Peyer's patch (tissue), 4 donors: ENCODE measurements around the gene CAB39L.

ENCODE experiments used
- POLR2A ChIP-seq, 2 donors: fragments of 450-650 bp; IDR thresholded peaks; one replicate each; pipeline ENCODE4 v1.5.1; 2017; ENCODE audit warnings: antibody characterized with exemption in 2 of 2, mild to moderate bottlenecking in 2 of 2, moderate library complexity in 2 of 2
- TF ChIP-seq, protein P1 (sequence below), 6 experiments: fragments of 450-650 bp in 4 of 6; fragments of 200-600 bp in 2 of 6; sonication (generic) in 1 of 6; IDR thresholded peaks; one replicate each; pipeline ENCODE4 v1.5.1; 2017 to 2019; ENCODE audit warnings: antibody characterized with exemption in 6 of 6, mild to moderate bottlenecking in 3 of 6, moderate library complexity in 1 of 6

GRCh38 chr13:49457221-49457620 is 13.4 kb upstream of the CAB39L start:
- no peak for TF ChIP-seq POLR2A (IDR thresholded peaks at IDR 0.05)
- TF ChIP-seq, protein P1, sequence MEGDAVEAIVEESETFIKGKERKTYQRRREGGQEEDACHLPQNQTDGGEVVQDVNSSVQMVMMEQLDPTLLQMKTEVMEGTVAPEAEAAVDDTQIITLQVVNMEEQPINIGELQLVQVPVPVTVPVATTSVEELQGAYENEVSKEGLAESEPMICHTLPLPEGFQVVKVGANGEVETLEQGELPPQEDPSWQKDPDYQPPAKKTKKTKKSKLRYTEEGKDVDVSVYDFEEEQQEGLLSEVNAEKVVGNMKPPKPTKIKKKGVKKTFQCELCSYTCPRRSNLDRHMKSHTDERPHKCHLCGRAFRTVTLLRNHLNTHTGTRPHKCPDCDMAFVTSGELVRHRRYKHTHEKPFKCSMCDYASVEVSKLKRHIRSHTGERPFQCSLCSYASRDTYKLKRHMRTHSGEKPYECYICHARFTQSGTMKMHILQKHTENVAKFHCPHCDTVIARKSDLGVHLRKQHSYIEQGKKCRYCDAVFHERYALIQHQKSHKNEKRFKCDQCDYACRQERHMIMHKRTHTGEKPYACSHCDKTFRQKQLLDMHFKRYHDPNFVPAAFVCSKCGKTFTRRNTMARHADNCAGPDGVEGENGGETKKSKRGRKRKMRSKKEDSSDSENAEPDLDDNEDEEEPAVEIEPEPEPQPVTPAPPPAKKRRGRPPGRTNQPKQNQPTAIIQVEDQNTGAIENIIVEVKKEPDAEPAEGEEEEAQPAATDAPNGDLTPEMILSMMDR (IDR thresholded peaks at IDR 0.05) = no peak
